Tibial nerve (tissue), 4 donors: ENCODE results near the gene TBC1D22B. TPM values are rescaled to one million over a fixed set of nuclear protein-coding genes. Genes with fewer than 3 reads are reported as not detected.
"Not testable (repeated sequence)": the region's sequence is repeated elsewhere in the genome, so short reads cannot be mapped to it uniquely, and the experiment has no call there.

Source experiments
- DNase-seq, 2 donors: peaks; one replicate each; pipeline ENCODE4 v3.0.0-alpha.2; 2019; ENCODE audit warnings: low spot score in 2 of 2
- H3K27ac ChIP-seq, 4 donors: fragments of 200-600 bp; sonication (generic) in 3 of 4; one replicate each; pipeline ENCODE4 v1.5.1; 2017 to 2019; ENCODE audit warnings: mild to moderate bottlenecking in 1 of 4
- H3K27me3 ChIP-seq, 2 donors: fragments of 200-600 bp; sonication (generic) in 1 of 2; one replicate each; pipeline versions ENCODE4 v1.5.1 to v1.6.0; 2017 to 2019
- H3K36me3 ChIP-seq, 3 donors: fragments of 200-600 bp; sonication (generic); one replicate each; pipeline ENCODE4 v1.5.1; 2018 to 2019
- H3K4me1 ChIP-seq, 4 donors: fragments of 200-600 bp; sonication (generic) in 3 of 4; one replicate each; pipeline ENCODE4 v1.5.1; 2017 to 2019
- H3K4me3 ChIP-seq, 4 donors: fragments of 200-600 bp; sonication (generic) in 3 of 4; one replicate each; pipeline ENCODE4 v1.5.1; 2017 to 2019; ENCODE audit warnings: mild to moderate bottlenecking in 1 of 4, moderate library complexity in 1 of 4
- H3K9me3 ChIP-seq, 4 donors: fragments of 200-600 bp; sonication (generic) in 3 of 4; one replicate each; pipeline ENCODE4 v1.5.1; 2017 to 2019
- CTCF ChIP-seq, 5 experiments: fragments of 200-600 bp in 3 of 5; fragments of 450-650 bp in 2 of 5; sonication (generic) in 3 of 5; IDR thresholded peaks; one replicate each; pipeline ENCODE4 v1.5.1; 2016 to 2019; ENCODE audit warnings: antibody characterized with exemption in 5 of 5, mild to moderate bottlenecking in 3 of 5, moderate library complexity in 2 of 5
- EP300 ChIP-seq, 2 donors: sonication (generic); formaldehyde crosslinking; IDR thresholded peaks; one replicate each; pipeline ENCODE4 v1.6.1; 2017; ENCODE audit warnings: antibody characterized with exemption in 2 of 2, mild to moderate bottlenecking in 1 of 2
- POLR2A ChIP-seq, 2 donors: fragments of 450-650 bp; IDR thresholded peaks; one replicate each; pipeline ENCODE4 v1.6.1; 2017; ENCODE audit warnings: antibody characterized with exemption in 2 of 2, mild to moderate bottlenecking in 2 of 2, moderate library complexity in 2 of 2
- WGBS, 2 donors: methylation state at CpG; one replicate each; pipeline ENCODE4 v1.1.5; 2018; 5-methylcytosine and 5-hydroxymethylcytosine counted together
- total RNA-seq, 4 donors: library from RNA; depleted of rRNA; stranded (reverse); fragments of >200 nt; gene quantifications; one replicate each; pipeline ENCODE4 v1.1.0, GENCODE V29; 2016

The TBC1D22B gene
- total RNA-seq, 4 donors from 2014 or later = 5.1 to 9.4 (median 7.7) TPM

GRCh38 chr6:37320646-37321045 lies 63.1 kb downstream of the TBC1D22B start:
- H3K27me3 ChIP-seq = no peaks in the 10 kb centered on the region
- H3K36me3 ChIP-seq = peaks cover 0 to 73% (median 0%) of the 10 kb centered on the region in 3 donors
- TF ChIP-seq POLR2A (IDR thresholded peaks at IDR 0.05) (no peak), CTCF (IDR thresholded peaks at IDR 0.05) (no peak)
- no peak for DNase-seq
- no peak overlapping the region for H3K27ac ChIP-seq
- H3K4me3 ChIP-seq = no peak overlapping the region
- H3K4me1 ChIP-seq = peaks cover 0 to 11% (median 0%) of the 10 kb centered on the region in 4 donors
- no peaks in the 10 kb centered on the region for H3K9me3 ChIP-seq
- 79% methylated on average over 8 of the region's 8 CpGs for WGBS, 2 donors

- TF ChIP-seq EP300 (IDR thresholded peaks at IDR 0.05) (no peak), POLR2A (IDR thresholded peaks at IDR 0.05) (no peak), CTCF (IDR thresholded peaks at IDR 0.05) (no peak)
- no peak overlapping the region for H3K27ac ChIP-seq
- DNase-seq = no peak
- H3K4me3 ChIP-seq = no peak overlapping the region
- peaks cover 0 to 68% (median 0%) of the 10 kb centered on the region in 3 donors for H3K36me3 ChIP-seq
- no peaks in the 10 kb centered on the region for H3K27me3 ChIP-seq
- peaks cover 0 to 11% (median 0%) of the 10 kb centered on the region in 4 donors for H3K4me1 ChIP-seq
- no peaks in the 10 kb centered on the region for H3K9me3 ChIP-seq
Observed at GRCh38 chr6:37321101-37321500, 63.5 kb downstream of the TBC1D22B start.

GRCh38 chr6:37321516-37322415 lies 64.2 kb downstream of the TBC1D22B start:
- Histone ChIP-seq H3K4me1 (peaks cover 0 to 11% (median 0%) of the 10 kb centered on the region in 4 donors), H3K27me3 (no peaks in the 10 kb centered on the region), H3K9me3 (no peaks in the 10 kb centered on the region), H3K4me3 (no peak overlapping the region), H3K27ac (no peak overlapping the region), H3K36me3 (peaks cover 0 to 62% (median 0%) of the 10 kb centered on the region in 3 donors)
- no peak for DNase-seq
- no peak for TF ChIP-seq EP300 (IDR thresholded peaks at IDR 0.05)
- TF ChIP-seq POLR2A (IDR thresholded peaks at IDR 0.05) = no peak
- no peak for TF ChIP-seq CTCF (IDR thresholded peaks at IDR 0.05)
- WGBS, 2 donors = 79 to 84% methylated on average over 8 of the region's 8 CpGs

- Histone ChIP-seq H3K36me3 (peaks cover 0 to 44% (median 0%) of the 10 kb centered on the region in 3 donors), H3K4me3 (no peak overlapping the region), H3K9me3 (no peaks in the 10 kb centered on the region), H3K27me3 (no peaks in the 10 kb centered on the region), H3K4me1 (peaks cover 0 to 11% (median 0%) of the 10 kb centered on the region in 4 donors), H3K27ac (no peak overlapping the region)
- no peak for DNase-seq
- TF ChIP-seq POLR2A (IDR thresholded peaks at IDR 0.05) = no peak
- WGBS, 2 donors = 6 to 13% methylated on average over 3 of the region's 3 CpGs
Observed at GRCh38 chr6:37323580-37323979, 66.0 kb downstream of the TBC1D22B start.

- no peak overlapping the region for H3K4me3 ChIP-seq
- WGBS, 2 donors = 60 to 61% methylated on average over 4 of the region's 4 CpGs
- no peak overlapping the region for H3K27ac ChIP-seq
- H3K27me3 ChIP-seq = no peaks in the 10 kb centered on the region
- no peaks in the 10 kb centered on the region for H3K9me3 ChIP-seq
- H3K36me3 ChIP-seq = peaks cover 0 to 36% (median 0%) of the 10 kb centered on the region in 3 donors
- peaks cover 0 to 11% (median 0%) of the 10 kb centered on the region in 4 donors for H3K4me1 ChIP-seq
- TF ChIP-seq EP300 (IDR thresholded peaks at IDR 0.05) (no peak), POLR2A (IDR thresholded peaks at IDR 0.05) (no peak), CTCF (IDR thresholded peaks at IDR 0.05) (no peak)
- no peak for DNase-seq
Observed at GRCh38 chr6:37324131-37325033, 66.8 kb downstream of the TBC1D22B start.

GRCh38 chr6:37330345-37330744 lies 72.8 kb downstream of the TBC1D22B start:
- WGBS, 2 donors = 91 to 95% methylated on average over 10 of the region's 10 CpGs
- not testable (repeated sequence) for H3K9me3 ChIP-seq, H3K4me3 ChIP-seq, H3K4me1 ChIP-seq, DNase-seq, H3K27me3 ChIP-seq, H3K27ac ChIP-seq
- peaks cover 0 to 30% (median 3%) of the 10 kb centered on the region in 3 donors for H3K36me3 ChIP-seq
